BJ (cell line): ENCODE measurements around the gene SPATA20. TPM values are rescaled to one million over a fixed set of nuclear protein-coding genes. Genes with fewer than 3 reads are reported as not detected.

Experiments used
- CTCF ChIA-PET: fragments of 350-600 bp; formaldehyde crosslinking; extraction: SDS; loops from one replicate; lab custom pipeline; 2021; ENCODE audit warnings: antibody characterized with exemption, inconsistent platforms; lab: Yijun Ruan, JAX
- POLR2A ChIA-PET: fragments of 300-600 bp; sonication (Branson Sonifier 250); formaldehyde crosslinking; extraction: SDS; loops from one replicate; lab custom pipeline; 2021; ENCODE audit warnings: antibody characterized with exemption; lab: Charles Lee
- DNase-seq: peaks from one replicate; pipeline ENCODE4 v3.0.0-alpha.2; 2011; ENCODE audit warnings: low read depth
- H3K27me3 ChIP-seq: 2 replicates; pipeline ENCODE4 v1.6.0; 2011; ENCODE audit warnings: low read length; ENCODE audit not compliant: control insufficient read depth, insufficient read depth
- H3K36me3 ChIP-seq: 2 replicates; pipeline ENCODE4 v1.5.1; 2011; ENCODE audit warnings: low read length; ENCODE audit not compliant: control insufficient read depth, insufficient read depth
- H3K4me3 ChIP-seq: 2 replicates; pipeline ENCODE4 v1.5.1; 2011; ENCODE audit warnings: low read depth, mild to moderate bottlenecking, control low read depth, low read length
- CTCF ChIP-seq: IDR thresholded peaks from 2 replicates; pipeline ENCODE4 v1.5.1; 2011; ENCODE audit warnings: low read depth, mild to moderate bottlenecking, control low read depth, inconsistent platforms, low read length, moderate library complexity; ENCODE audit not compliant: insufficient read depth
- polyA plus RNA-seq: library from polyadenylated mRNA; depleted of rRNA; stranded (reverse); fragments of >200 nt; gene quantifications from 2 replicates; pipeline ENCODE4 v1.2.3, GENCODE V29; 2011

SPATA20 gene
- polyA plus RNA-seq, 1 experiment, result 46.4 TPM

DNA sequence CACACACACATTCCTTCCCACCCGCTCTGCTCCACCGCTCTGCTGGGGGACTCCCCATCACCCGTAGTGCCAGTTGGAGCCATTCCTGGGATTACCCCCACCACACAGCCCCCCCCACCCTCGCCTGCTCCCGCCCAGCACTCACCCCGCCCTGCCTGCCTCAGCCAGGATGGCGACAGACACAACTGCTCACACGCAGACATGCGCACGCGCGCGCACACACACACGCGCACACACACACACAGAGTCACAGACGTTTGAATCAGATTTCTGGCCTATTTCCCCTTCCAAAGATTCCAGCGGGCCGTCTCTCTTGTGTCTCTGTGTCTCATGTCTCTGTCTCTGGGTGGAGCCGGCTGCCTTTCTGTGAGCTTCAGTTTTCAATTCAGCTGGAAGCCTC, 17.9 kb downstream of the SPATA20 start:
- ChIA-PET POLR2A (no interaction called here), CTCF (interaction anchor here (0.9 to 6.2 kb wide), 6 partner anchors 14 to 130 kb away, joined by 3 to 34 read pairs (median 4); no protein-coding TSS in a partner anchor)
- DNase-seq, result no peak
- no peak for TF ChIP-seq CTCF
- Histone ChIP-seq H3K36me3 (no peaks in the 10 kb centered on the region), H3K4me3 (no peak overlapping the region), H3K27me3 (peaks cover 31% of the 10 kb centered on the region)

- Histone ChIP-seq H3K27me3 (peaks cover 31% of the 10 kb centered on the region), H3K4me3 (no peak overlapping the region), H3K36me3 (no peaks in the 10 kb centered on the region)
- ChIA-PET POLR2A (no interaction called here), CTCF (interaction anchor here (0.9 to 6.2 kb wide), 5 partner anchors 14 to 129 kb away, joined by 4 to 34 read pairs (median 4); no protein-coding TSS in a partner anchor)
- no peak for TF ChIP-seq CTCF
- no peak for DNase-seq
Measured at GRCh38 chr17:50565402-50566350, 18.7 kb downstream of the SPATA20 start.

- ChIA-PET POLR2A (no interaction called here), CTCF (interaction anchor here (0.9 kb wide), 1 partner anchor 13 kb away, joined by 4 read pairs; no protein-coding TSS in a partner anchor)
- TF ChIP-seq CTCF, result no peak
- Histone ChIP-seq H3K36me3 (no peaks in the 10 kb centered on the region), H3K4me3 (no peak overlapping the region), H3K27me3 (peaks cover 26% of the 10 kb centered on the region)
- DNase-seq, result no peak
Measured at GRCh38 chr17:50566886-50567285, 19.9 kb downstream of the SPATA20 start.

GRCh38 chr17:50568659-50569058, 21.7 kb downstream of the SPATA20 start:
- H3K27me3 ChIP-seq, result peaks cover 9% of the 10 kb centered on the region
- no peak for TF ChIP-seq CTCF
- DNase-seq, result no peak
- no peak overlapping the region for H3K4me3 ChIP-seq
- no peaks in the 10 kb centered on the region for H3K36me3 ChIP-seq
- POLR2A ChIA-PET, result no interaction called here
- CTCF ChIA-PET, result no interaction called here

GRCh38 chr17:50569592-50569991, 22.6 kb downstream of the SPATA20 start:
- peaks cover 8% of the 10 kb centered on the region for H3K27me3 ChIP-seq
- H3K36me3 ChIP-seq, result no peaks in the 10 kb centered on the region
- no peak for TF ChIP-seq CTCF
- POLR2A ChIA-PET, result no interaction called here
- H3K4me3 ChIP-seq, result no peak overlapping the region
- no peak for DNase-seq
- CTCF ChIA-PET, result no interaction called here
